Lower leg skin (tissue), 4 donors: ENCODE measurements around the gene HDAC3. TPM values are rescaled to one million over a fixed set of nuclear protein-coding genes. Genes with fewer than 3 reads are reported as not detected.
A peak's percentile ranks its signal among the peaks of the same experiment; 100 is the strongest.

Source experiments
- DNase-seq, 2 donors: peaks; one replicate each; pipeline ENCODE4 v3.0.0-alpha.2; 2019; ENCODE audit warnings: low spot score in 2 of 2
- H3K4me3 ChIP-seq: fragments of 200-600 bp; sonication (generic); 2 replicates; pipeline ENCODE4 v1.5.1; 2017; ENCODE audit warnings: mild to moderate bottlenecking, low read depth; ENCODE audit not compliant: poor library complexity, severe bottlenecking
- CTCF ChIP-seq, 3 donors: fragments of 450-650 bp; IDR thresholded peaks; one replicate each; pipeline ENCODE4 v1.5.1; 2016; ENCODE audit warnings: antibody characterized with exemption in 3 of 3, mild to moderate bottlenecking in 3 of 3, moderate library complexity in 2 of 3
- POLR2A ChIP-seq, 2 donors: fragments of 450-650 bp; IDR thresholded peaks; one replicate each; pipeline ENCODE4 v1.6.1; 2016 to 2017; ENCODE audit warnings: antibody characterized with exemption in 2 of 2, mild to moderate bottlenecking in 1 of 2, moderate library complexity in 1 of 2
- WGBS, 2 donors: methylation state at CpG; one replicate each; pipeline ENCODE4 v1.1.5; 2018; 5-methylcytosine and 5-hydroxymethylcytosine counted together
- intact Hi-C: fragments of 100-400 bp; cut with DNase I; formaldehyde crosslinking; loops from one replicate; pipeline ENCODE4 v1.15.0; 2023; ENCODE audit warnings: low total_unique reads
- total RNA-seq, 4 donors: library from RNA; depleted of rRNA; stranded (reverse); fragments of >200 nt; gene quantifications; one replicate each; pipeline ENCODE4 v1.1.0, GENCODE V29; 2016

HDAC3 gene
- total RNA-seq, 4 donors from 2014 or later, result 49.4 to 66.4 (median 52.7) TPM

DNA sequence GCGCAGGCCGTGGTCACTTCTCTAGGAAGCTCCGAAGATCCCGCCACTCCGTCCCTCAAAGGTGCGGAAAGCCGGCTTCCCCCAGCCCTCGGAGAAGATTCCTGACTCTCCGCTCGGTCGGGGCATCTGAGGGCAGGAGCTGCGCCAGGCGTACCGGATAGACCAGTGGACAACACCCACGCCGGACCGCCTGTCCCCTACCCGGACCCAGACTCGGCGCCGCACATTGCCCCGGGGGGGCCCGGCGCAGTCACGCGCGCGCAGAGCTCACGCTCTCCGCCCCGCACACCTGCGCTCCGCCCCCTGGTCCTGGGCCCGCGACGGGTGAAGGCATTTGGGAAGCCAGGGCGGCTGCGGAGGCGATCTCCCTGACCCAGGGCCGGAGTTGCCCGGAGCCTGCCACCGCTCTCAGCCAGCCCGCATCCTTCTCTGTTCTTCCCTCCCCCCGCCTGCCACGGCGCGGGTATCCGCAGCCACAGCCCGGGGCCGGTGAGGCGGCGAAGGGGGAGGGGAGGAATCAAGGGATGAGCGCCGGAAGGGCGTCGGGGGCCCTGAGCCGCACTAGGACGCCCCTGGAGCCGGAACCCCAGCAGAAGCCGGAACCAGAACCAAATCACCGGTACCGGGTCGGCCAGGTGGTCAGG is 596 bp upstream of the HDAC3 start:
- H3K4me3 ChIP-seq, result peak overlapping the region; percentile 83
- intact Hi-C loops, result no loop called here
- TF ChIP-seq POLR2A (IDR thresholded peaks at IDR 0.05) (no peak), CTCF (IDR thresholded peaks at IDR 0.05) (no peak)
- 0% methylated on average over 46 to 59 of the region's 63 CpGs for WGBS, 2 donors
- DNase-seq, result peak in 1 of 2 donors; percentile 88

GRCh38 chr5:141636106-141636412 is 590 bp downstream of the HDAC3 start:
- DNase-seq, result no peak
- H3K4me3 ChIP-seq, result peak overlapping the region; percentile 83
- TF ChIP-seq CTCF (IDR thresholded peaks at IDR 0.05) (no peak), POLR2A (IDR thresholded peaks at IDR 0.05) (no peak)
- WGBS, 2 donors, result 2 to 7% methylated on average over 4 of the region's 4 CpGs
- intact Hi-C loops, result no loop called here

DNA sequence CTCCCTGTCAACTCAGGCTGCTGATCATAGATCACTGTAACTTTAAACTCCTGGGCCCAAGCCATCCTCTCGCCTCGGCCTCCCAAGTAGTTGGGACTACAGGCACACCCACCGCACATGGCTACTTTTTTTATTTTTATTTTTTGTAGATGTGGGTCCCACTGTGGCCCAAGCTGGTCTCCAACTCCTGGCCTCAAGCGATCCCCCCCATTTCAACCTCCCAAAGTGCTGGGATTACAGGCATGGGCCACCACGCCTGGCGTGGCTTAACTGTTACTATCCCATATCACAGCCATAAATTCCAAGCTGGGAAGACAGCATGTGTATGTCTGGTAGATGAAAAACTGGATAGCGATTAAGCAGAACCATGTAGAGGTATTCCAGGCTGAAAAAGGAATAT is 1.0 kb downstream of the HDAC3 start:
- no peak overlapping the region for H3K4me3 ChIP-seq
- peak in 1 of 2 donors; percentile 61 for DNase-seq
- no peak for TF ChIP-seq POLR2A (IDR thresholded peaks at IDR 0.05)
- no peak for TF ChIP-seq CTCF (IDR thresholded peaks at IDR 0.05)
- intact Hi-C loops, result no loop called here
- 45 to 59% methylated on average over 7 of the region's 7 CpGs for whole genome bisulfite sequencing, 2 donors

DNA sequence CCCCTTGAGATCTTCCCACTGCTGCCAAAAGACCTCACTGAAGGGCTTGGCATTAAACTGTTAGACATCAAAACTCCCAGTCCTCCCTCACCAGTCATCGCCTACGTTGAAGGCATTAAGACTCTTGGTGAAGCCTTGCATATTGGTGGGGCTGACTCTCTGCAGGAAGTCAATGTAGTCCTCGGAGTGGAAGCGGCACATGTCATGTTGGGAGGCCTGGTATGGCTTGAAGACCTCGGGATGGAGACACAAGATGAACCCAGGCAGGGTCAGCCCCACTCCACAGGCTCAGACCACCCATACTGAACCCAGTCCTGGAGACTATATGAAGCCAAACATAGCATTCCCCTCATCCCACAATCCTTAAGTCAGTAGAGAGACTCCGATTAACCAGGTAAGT is 1.9 kb downstream of the HDAC3 start:
- intact Hi-C loops, result no loop called here
- TF ChIP-seq POLR2A (IDR thresholded peaks at IDR 0.05), result no peak
- TF ChIP-seq CTCF (IDR thresholded peaks at IDR 0.05), result no peak
- 84 to 90% methylated on average over 6 of the region's 6 CpGs for WGBS, 2 donors

DNA sequence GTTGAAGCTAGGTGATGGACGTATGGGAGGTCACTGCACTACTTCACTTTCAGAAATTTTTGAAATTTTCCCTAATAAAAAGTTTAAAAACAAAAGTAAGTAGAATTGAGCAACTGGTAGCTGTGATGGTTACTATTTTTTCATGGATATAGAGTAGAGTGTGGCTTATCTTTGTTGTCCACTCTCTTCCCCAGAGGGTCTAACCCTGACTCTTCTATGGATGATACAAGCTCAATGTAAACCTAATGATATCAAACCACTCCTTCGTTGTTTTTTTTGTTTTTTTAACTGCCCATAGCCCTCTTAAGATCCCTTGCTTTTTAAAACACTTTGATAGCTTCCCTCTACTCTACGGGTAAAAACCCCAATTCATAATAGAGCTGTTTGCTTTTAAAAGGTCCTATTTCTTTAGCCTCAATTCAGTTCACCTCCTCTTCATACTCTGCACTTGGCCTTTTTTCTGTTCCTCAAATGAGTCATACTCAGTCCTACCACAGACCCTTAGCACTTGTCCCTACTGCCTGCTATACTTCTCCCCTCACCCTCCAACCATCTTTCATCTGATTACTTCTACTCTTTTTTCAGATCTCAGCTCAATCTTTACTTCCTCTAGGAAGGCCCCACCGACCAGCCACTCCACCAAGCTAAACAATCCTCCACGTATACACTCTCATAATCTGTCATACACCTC is 2.6 kb downstream of the HDAC3 start:
- intact Hi-C loops, result no loop called here
- DNase-seq, result peak in 1 of 2 donors; percentile 40
- 79 to 80% methylated on average over 5 of the region's 5 CpGs for WGBS, 2 donors
- H3K4me3 ChIP-seq, result no peak overlapping the region
- no peak for TF ChIP-seq POLR2A (IDR thresholded peaks at IDR 0.05)
- TF ChIP-seq CTCF (IDR thresholded peaks at IDR 0.05), result no peak

More for the DNA sequence above, 1.9 kb downstream of the HDAC3 start:
- H3K4me3 ChIP-seq, result no peak overlapping the region
- peak in 1 of 2 donors; percentile 58 for DNase-seq
